ENCODE results near the gene MRPL16. TPM values are rescaled to one million over a fixed set of nuclear protein-coding genes. Genes with fewer than 3 reads are reported as not detected.
"Not testable (repeated sequence)": the region's sequence is repeated elsewhere in the genome, so short reads cannot be mapped to it uniquely, and the experiment has no call there.

The MRPL16 gene
- 10 to 100 TPM; 25.9 to 80.9 (median 46.0) TPM for total RNA-seq

DNA sequence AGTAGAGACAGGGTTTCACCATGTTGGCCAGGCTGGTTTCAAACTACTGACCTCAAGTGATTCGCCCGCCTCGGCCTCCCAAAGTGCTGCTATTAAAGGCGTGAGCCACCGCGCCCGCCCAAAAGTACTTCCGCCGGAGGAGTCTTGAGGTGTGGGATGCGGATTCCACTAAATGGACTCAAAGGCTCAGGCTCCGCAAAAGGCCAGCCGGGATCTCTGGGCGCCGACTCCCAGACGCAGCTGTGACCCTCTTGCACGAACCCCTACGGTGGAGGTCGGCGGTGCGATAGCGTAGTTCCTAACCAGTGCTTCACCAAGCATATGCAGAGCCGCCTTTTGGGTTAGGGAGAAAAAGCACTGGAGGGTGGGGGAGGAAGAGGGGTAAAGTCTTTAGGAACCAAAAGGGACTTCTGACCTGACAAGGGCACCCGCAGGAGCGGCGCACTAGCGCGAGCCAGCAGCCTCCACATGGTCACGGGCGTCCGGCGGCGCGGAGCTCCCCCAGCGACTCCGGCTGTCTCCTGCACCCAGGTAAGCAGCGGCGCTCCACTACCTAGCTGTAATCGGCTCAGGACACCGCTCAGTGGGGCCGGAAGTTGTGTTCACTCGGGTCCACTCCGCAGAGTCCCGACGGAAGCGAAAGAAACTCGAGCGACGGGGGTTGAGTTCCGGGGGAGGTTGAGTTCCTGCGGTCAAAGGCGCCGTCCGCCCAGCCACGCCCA, at the start of gene MRPL16:
TSS of gene MRPL16 (minus strand) at position 590 of the 722 bp plus-strand sequence. CDS start at position 470, 120 bp downstream.
- H3K27ac ChIP-seq, result peak within 1 kb of the TSS; percentile 64 to 84 (median 77)
- H3K36me3 ChIP-seq, result peaks cover 0 to 32% (median 0%) of the 10 kb centered on the region in 3 donors
- peak; percentile 65 to 74 for TF ChIP-seq POLR2A (IDR thresholded peaks at IDR 0.05)
- TF ChIP-seq, protein P1, sequence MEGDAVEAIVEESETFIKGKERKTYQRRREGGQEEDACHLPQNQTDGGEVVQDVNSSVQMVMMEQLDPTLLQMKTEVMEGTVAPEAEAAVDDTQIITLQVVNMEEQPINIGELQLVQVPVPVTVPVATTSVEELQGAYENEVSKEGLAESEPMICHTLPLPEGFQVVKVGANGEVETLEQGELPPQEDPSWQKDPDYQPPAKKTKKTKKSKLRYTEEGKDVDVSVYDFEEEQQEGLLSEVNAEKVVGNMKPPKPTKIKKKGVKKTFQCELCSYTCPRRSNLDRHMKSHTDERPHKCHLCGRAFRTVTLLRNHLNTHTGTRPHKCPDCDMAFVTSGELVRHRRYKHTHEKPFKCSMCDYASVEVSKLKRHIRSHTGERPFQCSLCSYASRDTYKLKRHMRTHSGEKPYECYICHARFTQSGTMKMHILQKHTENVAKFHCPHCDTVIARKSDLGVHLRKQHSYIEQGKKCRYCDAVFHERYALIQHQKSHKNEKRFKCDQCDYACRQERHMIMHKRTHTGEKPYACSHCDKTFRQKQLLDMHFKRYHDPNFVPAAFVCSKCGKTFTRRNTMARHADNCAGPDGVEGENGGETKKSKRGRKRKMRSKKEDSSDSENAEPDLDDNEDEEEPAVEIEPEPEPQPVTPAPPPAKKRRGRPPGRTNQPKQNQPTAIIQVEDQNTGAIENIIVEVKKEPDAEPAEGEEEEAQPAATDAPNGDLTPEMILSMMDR (IDR thresholded peaks at IDR 0.05), result peak in 4 of 6 experiments; percentile 4 to 65 (median 60)
- H3K27me3 ChIP-seq, result no peaks in the 10 kb centered on the region
- peak; percentile 88 to 96 (median 93) for DNase-seq
- H3K4me3 ChIP-seq, result peak within 1 kb of the TSS; percentile 61 to 87 (median 78)
- no peaks in the 10 kb centered on the region for H3K9me3 ChIP-seq
- H3K4me1 ChIP-seq, result peaks cover 0 to 10% (median 3%) of the 10 kb centered on the region in 4 donors

DNA sequence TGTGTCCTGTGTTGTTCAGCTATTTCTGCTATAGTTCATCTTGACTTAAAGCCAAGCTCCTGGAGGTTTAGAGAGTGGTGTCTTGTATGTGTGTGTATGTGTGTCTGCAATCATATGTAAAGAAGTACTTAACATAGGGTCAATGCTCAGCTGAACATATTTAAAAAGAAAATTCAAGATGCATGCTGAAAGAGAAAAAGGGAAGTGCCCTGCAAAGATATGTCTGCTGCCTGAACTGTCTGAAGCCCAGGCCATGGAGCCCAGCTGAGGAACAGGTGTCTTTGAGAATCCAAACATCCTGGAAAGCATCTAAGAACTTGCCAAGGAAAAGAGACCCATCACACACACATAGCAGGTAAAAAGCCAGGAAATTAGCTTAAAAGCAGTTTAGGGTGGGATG, 49.1 kb upstream of the MRPL16 start:
- no peaks in the 10 kb centered on the region for H3K27me3 ChIP-seq
- no peak for DNase-seq
- no peaks in the 10 kb centered on the region for H3K4me1 ChIP-seq
- H3K27ac ChIP-seq, result no peak overlapping the region
- H3K36me3 ChIP-seq, result no peaks in the 10 kb centered on the region
- TF ChIP-seq POLR2A (IDR thresholded peaks at IDR 0.05), result no peak
- TF ChIP-seq, protein P1 (IDR thresholded peaks at IDR 0.05), result no peak
- no peaks in the 10 kb centered on the region for H3K9me3 ChIP-seq
- H3K4me3 ChIP-seq, result no peak overlapping the region

DNA sequence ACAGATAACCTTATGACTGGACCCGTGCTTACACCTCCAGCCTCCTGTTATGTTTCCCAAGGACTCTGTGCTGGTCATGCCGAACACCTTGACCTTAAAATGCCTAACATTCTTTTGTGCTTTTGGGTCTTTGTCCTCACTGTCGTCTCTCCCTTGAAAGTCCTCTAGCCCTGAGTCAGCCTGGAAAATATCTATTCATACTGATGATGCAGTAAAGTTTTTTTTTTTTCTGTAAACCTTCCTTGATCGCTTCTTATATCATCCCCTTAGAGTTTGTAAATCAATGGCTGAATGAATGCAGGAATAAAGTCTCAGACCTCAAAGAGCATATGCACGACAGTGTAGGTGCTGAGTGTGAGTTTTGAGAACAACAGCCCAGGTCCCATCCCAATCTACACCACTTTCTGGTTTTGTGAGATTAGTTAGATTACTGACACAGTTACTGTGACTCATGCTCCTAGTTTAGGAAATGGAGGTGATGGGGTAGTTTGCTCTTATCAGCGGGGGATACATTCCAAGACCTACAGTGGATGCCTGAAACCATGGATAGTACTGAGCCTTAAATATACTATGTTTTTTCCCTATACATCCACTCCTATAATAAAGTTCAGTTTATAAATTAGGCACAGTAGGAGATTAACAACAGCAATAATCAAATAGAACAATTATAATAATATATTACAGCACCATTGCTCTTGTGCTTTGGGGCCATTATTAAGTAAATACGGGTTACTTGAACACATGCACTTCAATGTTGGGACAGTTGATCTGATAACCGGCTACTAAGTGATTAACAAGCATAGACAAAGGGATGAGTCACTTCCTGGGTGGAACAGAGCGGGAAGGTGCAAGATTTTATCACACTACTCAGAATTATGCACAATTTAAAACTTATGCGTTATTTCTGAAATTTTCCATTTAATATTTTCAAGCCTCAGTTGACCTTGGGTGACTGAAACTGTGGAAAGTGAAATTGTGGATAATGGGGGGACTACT, 47.2 kb upstream of the MRPL16 start:
- H3K9me3 ChIP-seq, result no peaks in the 10 kb centered on the region
- no peaks in the 10 kb centered on the region for H3K4me1 ChIP-seq
- TF ChIP-seq POLR2A (IDR thresholded peaks at IDR 0.05), result no peak
- TF ChIP-seq, protein P1 (IDR thresholded peaks at IDR 0.05), result no peak
- no peaks in the 10 kb centered on the region for H3K27me3 ChIP-seq
- DNase-seq, result peak in 1 of 3 donors; percentile 54
- H3K36me3 ChIP-seq, result no peaks in the 10 kb centered on the region
- H3K27ac ChIP-seq, result no peak overlapping the region
- no peak overlapping the region for H3K4me3 ChIP-seq

DNA sequence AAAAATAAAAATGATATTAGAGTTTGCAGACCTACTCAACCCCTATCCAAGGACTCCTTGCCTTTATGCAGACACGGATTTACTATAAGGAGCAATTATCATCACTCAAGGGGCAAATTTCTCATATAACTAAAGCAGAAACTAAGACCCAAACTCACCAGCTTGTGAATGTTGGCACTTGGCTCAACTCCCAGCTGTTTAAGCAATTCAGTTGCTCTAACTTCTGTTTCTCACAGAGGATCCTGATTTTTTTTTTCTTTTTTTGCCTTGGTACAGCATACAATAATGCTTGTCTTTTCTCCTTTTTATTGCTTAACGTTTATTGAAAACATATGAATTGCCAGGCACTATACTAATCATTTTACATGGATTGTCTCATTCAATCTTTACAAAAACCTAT, 44.3 kb upstream of the MRPL16 start:
- no peaks in the 10 kb centered on the region for H3K4me1 ChIP-seq
- H3K9me3 ChIP-seq, result no peaks in the 10 kb centered on the region
- DNase-seq, result no peak
- no peak overlapping the region for H3K27ac ChIP-seq
- H3K4me3 ChIP-seq, result no peak overlapping the region
- no peak for TF ChIP-seq POLR2A (IDR thresholded peaks at IDR 0.05)
- TF ChIP-seq, protein P1 (IDR thresholded peaks at IDR 0.05), result no peak
- H3K36me3 ChIP-seq, result no peaks in the 10 kb centered on the region
- no peaks in the 10 kb centered on the region for H3K27me3 ChIP-seq

DNA sequence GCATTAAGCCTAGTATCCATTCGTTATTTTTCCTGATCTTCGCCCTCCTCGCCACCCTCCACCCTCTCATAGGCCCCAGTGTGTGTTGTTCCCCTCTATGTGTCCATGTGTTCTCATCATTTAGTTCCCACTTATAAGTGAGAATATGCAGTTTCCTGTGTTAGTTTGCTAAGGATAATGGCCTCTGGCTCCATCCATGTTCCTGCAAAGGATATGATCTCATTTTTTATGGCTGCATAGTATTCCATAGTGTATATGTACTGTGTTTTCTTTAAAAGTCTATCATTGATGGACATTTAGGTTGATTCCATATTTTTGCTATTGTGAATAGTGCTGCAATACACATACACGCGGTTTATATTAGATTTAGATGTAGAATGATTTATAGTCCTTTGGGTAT, 40.8 kb upstream of the MRPL16 start:
- not testable (repeated sequence) for DNase-seq, H3K27me3 ChIP-seq

DNA sequence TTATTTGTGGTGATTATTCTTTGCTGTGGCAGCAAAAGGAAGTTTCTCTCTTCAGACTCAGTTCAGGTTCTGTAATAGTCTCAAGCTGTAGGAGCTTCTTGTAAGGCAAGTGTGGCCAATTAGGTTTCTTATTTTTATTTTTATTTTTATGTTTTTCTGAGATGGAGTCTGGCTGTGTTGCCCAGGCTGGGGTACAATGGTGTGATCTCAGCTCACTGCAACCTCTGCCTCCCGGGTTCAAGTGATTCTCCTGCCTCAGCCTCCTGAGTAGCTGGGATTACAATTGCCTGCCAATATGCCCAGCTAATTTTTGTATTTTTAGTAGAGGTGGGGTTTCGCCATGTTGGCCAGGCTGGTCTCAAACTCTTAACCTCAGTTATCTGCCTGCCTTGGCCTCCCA, 39.0 kb upstream of the MRPL16 start:
- not testable (repeated sequence) for H3K27me3 ChIP-seq, H3K36me3 ChIP-seq, H3K4me1 ChIP-seq, H3K9me3 ChIP-seq, H3K4me3 ChIP-seq, DNase-seq
- H3K27ac ChIP-seq, result peak overlapping the region in 2 of 4 donors; percentile 73 to 75

More for the DNA sequence above, 40.8 kb upstream of the MRPL16 start:
- not testable (repeated sequence) for H3K9me3 ChIP-seq, H3K4me1 ChIP-seq, H3K4me3 ChIP-seq, H3K36me3 ChIP-seq, H3K27ac ChIP-seq
